Esophagus muscularis mucosa (tissue), 3 donors: ENCODE measurements around the gene GP2.

Experiments
- CTCF ChIP-seq, 3 experiments: fragments of 200-600 bp in 2 of 3; fragments of 450-650 bp in 1 of 3; sonication (generic) in 2 of 3; IDR thresholded peaks; one replicate each; pipeline ENCODE4 v1.5.1; 2017 to 2019; ENCODE audit warnings: antibody characterized with exemption in 3 of 3, mild to moderate bottlenecking in 2 of 3, moderate library complexity in 1 of 3
- POLR2A ChIP-seq: fragments of 450-650 bp; IDR thresholded peaks from one replicate; pipeline ENCODE4 v1.6.1; 2017; ENCODE audit warnings: antibody characterized with exemption, moderate library complexity, mild to moderate bottlenecking, low read depth
- POLR2AphosphoS5 ChIP-seq, 2 donors: sonication (generic); formaldehyde crosslinking; IDR thresholded peaks; one replicate each; pipeline ENCODE4 v1.6.1; 2017; ENCODE audit warnings: antibody characterized with exemption in 2 of 2

- TF ChIP-seq POLR2A = no peak
- no peak for TF ChIP-seq CTCF (IDR thresholded peaks at IDR 0.05)
- TF ChIP-seq POLR2AphosphoS5 (IDR thresholded peaks at IDR 0.05) = no peak
Measured at GRCh38 chr16:20313741-20314140, 13.6 kb downstream of the GP2 start.
